Stimulated activated naive CD8-positive, alpha-beta T cell treated with anti-CD3 and anti-CD28 coated beads, Interleukin-15, amount 100 ng/mL, for 72 hours (primary cell): ENCODE measurements around the gene DUS3L.
"Not testable (repeated sequence)": the region's sequence is repeated elsewhere in the genome, so short reads cannot be mapped to it uniquely, and the experiment has no call there.

Experiments
- ATAC-seq: fragments of 150-1000 bp; cut with Tn5 transposase; 2 replicates; pipeline ENCODE4 v1.10.0; 2021; ENCODE audit warnings: mild to moderate bottlenecking, moderate library complexity
- DNase-seq, 2 donors: peaks; one replicate each; pipeline ENCODE4 v3.0.0; 2021 to 2022
- H3K27ac Mint-ChIP-seq, 2 donors: one replicate each; pipeline ENCODE4 v1.8.0; 2022; ENCODE audit warnings: mild to moderate bottlenecking in 2 of 2, mixed read lengths in 2 of 2, moderate library complexity in 2 of 2
- H3K27me3 Mint-ChIP-seq: one replicate; pipeline ENCODE4 v1.8.0; 2022; ENCODE audit warnings: mixed read lengths
- H3K4me1 Mint-ChIP-seq: one replicate; pipeline ENCODE4 v1.8.0; 2022; ENCODE audit warnings: mild to moderate bottlenecking, mixed read lengths
- H3K4me3 Mint-ChIP-seq, 2 donors: one replicate each; pipeline ENCODE4 v1.8.0; 2022; ENCODE audit warnings: mild to moderate bottlenecking in 2 of 2, mixed read lengths in 2 of 2, moderate library complexity in 1 of 2
- H3K9me3 Mint-ChIP-seq, 2 donors: one replicate each; pipeline ENCODE4 v1.8.0; 2022; ENCODE audit warnings: mixed read lengths in 2 of 2

The DUS3L gene

DNA sequence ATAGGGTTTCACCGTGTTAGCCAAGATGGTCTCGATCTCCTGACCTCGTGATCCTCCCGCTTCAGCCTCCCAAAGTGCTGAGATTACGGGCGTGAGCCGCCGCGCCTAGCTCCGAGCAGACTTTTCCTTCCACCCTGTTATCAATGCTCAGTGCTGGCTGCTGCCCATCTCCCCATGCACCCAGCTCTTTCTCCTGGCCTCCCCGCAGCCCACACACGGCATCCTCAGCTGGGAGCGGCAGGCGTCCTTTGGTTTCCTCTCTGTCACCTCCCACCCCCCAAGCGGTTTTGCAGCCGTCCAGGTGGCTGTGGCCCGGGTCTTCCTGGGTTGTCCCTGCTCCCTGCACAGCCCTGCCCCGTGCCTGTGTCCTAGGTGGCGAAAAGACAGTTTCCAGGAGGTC lies 18.5 kb downstream of the DUS3L start:
- peaks cover 4% of the 10 kb centered on the region for H3K4me1 Mint-ChIP-seq
- DNase-seq (no peak), ATAC-seq (no peak)
- no peak overlapping the region for H3K27ac Mint-ChIP-seq
- H3K9me3 Mint-ChIP-seq, result no peaks in the 10 kb centered on the region
- H3K27me3 Mint-ChIP-seq, result peaks cover 10% of the 10 kb centered on the region
- no peak overlapping the region for H3K4me3 Mint-ChIP-seq

DNA sequence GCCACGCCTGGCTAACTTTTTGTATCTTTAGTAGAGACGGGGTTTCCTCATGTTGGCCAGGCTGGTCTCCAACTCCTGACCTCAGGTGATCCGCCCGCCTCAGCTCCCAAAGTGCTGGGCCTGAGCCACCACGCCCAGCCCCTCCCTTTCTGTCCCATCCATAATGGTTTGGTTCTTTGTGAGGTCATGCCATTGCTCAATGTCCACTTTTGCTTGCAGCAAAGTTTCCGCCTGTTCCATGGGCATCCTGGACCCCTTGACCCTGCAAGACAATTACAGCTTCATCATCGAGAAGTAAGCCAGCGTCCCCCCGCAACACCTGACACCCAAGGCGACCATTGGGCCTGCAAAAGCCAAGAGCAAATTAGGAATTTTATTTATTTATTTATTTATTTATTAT lies 23.0 kb downstream of the DUS3L start:
- Mint-ChIP-seq H3K4me3 (no peak overlapping the region), H3K9me3 (peaks cover under 1 to 2% of the 10 kb centered on the region in 2 donors), H3K27ac (no peak overlapping the region), H3K27me3 (peaks cover 9% of the 10 kb centered on the region), H3K4me1 (peaks cover 4% of the 10 kb centered on the region)
- DNase-seq, result no peak
- ATAC-seq, result no peak

DNA sequence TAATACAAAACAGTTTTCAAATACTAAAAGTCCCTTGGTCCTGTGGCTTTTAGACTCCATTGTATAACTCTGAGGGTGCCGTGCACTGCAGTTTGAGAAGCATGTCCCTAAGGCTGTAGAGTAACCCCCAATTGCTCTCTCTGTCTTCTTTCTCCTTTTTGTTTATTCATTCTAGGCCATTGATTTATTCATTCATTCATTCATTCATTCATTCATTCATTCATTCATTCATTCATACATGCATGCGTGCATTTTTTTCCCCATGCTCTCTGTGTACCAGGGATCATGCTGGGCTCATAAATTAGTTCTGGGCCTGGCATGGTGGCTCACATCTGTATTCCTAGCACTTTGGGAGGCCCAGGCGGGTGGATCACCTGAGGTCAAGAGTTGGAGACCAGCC lies 25.7 kb downstream of the DUS3L start:
- DNase-seq (no peak), ATAC-seq (no peak)
- Mint-ChIP-seq H3K27me3 (no peaks in the 10 kb centered on the region), H3K4me1 (no peaks in the 10 kb centered on the region), H3K27ac (no peak overlapping the region), H3K9me3 (peaks cover 9 to 10% of the 10 kb centered on the region in 2 donors), H3K4me3 (no peak overlapping the region)

DNA sequence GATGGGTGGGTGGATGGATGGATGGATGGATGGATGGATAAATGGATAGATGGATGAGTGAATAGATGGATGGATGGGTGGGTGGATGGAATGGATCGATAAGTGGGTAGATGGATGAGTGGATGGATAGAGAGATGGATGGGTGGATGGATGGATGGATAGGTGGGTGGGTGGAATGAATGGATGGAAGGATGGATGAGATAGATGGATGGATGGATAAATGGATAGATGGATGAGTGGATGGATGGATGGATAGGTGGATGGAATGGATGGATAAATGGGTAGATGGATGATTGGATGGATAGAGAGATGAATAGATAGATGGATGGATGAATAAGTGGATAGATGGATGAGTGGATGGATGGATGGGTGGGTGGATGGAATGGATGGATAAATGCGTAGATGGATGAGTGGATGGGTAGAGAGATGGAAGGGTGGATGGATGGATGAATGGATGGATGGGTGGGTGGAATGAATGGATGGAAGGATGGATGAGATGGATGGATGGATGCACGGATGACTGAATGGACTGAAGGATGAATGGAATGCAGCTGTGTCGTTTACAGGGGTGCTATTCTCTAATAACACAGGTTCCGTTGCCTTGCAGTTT lies 28.2 kb downstream of the DUS3L start:
- Mint-ChIP-seq H3K27ac (no peak overlapping the region), H3K4me3 (no peak overlapping the region), H3K4me1 (no peaks in the 10 kb centered on the region), H3K27me3 (no peaks in the 10 kb centered on the region), H3K9me3 (peaks cover 9 to 10% of the 10 kb centered on the region in 2 donors)
- DNase-seq, result no peak
- ATAC-seq, result no peak

DNA sequence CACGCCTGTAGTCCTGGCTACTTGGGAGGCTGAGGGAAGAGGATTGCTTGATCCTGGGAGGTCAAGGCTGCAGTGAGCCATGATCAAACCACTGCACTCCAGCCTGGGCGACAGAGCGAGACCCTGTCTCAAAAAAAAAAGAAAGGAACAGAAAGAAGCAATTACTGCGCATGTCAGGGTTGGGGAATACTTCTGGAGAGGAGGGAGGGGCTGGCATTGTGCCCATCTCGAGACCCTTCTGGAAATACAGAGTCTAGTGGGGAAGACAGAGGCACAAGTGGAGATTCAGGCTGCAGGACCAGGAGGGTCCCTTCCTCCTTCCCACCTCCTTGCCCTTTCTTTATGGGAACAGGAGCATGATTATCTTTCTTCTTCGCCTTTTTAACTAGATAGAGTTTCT lies 37.2 kb downstream of the DUS3L start:
- Mint-ChIP-seq H3K27me3 (peaks cover 7% of the 10 kb centered on the region), H3K9me3 (no peaks in the 10 kb centered on the region), H3K27ac (no peak overlapping the region), H3K4me3 (no peak overlapping the region), H3K4me1 (no peaks in the 10 kb centered on the region)
- no peak for ATAC-seq
- DNase-seq, result no peak

DNA sequence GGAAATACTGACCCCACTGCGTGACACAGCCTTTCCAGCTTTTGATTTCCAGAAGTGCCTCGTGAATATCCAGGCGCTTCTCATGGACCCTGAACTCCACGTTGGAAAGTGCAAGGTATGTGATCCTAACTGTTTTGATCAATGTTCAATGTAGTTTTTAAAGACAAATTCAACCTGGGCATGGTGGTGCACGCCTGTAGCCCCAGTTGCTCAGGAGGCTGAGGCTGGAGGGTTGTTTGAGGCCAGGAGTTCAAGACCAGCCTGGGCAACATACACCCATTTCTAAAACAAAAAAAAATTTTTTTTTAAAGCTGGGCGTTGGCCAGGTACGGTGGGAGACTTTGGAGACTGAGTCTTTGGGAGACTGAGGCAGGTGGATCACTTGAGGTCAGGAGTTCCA lies 39.3 kb downstream of the DUS3L start:
- no peak for DNase-seq
- Mint-ChIP-seq H3K4me1 (no peaks in the 10 kb centered on the region), H3K9me3 (no peaks in the 10 kb centered on the region), H3K4me3 (no peak overlapping the region), H3K27me3 (peaks cover 12% of the 10 kb centered on the region), H3K27ac (no peak overlapping the region)
- no peak for ATAC-seq

DNA sequence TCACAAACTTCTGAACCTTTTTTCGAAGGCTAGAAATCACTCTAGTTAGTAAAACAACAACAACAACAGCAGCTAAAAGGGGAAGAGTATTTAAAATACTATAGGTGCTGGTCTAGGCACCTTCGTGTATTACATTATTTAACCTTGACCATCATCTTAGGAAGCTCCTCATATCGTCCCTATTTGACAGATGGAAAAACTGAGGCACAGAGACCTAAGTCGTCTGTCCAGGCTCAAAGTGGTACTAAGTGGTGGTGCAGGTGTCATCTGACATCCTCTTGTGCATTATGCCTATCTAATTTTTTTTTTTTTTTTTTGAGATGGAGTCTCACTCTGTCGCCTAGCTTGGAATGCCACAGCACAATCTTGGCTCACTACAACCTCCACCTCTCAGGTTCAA lies 41.5 kb downstream of the DUS3L start:
- DNase-seq (no peak), ATAC-seq (no peak)
- no peak overlapping the region for H3K27ac Mint-ChIP-seq
- H3K4me1 Mint-ChIP-seq, result no peaks in the 10 kb centered on the region
- no peak overlapping the region for H3K4me3 Mint-ChIP-seq
- H3K27me3 Mint-ChIP-seq, result peaks cover 10% of the 10 kb centered on the region
- H3K9me3 Mint-ChIP-seq, result no peaks in the 10 kb centered on the region

DNA sequence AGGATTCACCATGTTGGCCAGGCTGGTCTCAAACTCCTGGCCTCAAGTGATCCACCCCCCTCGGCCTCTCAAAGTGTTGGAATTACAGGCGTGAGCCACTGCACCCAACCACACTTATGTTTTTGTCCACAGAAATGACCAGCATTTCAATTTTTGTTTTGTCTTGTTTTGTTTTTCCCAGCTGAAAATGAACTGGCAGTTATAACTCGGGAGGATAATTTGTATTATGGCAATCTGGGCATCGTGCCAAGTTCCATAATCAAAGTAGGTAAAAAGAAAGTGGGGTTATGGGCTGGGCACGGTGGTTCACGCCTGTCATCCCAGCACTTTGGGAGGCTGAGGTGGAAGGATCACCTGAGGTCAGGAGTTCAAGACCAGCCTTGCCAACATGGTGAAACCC lies 42.0 kb downstream of the DUS3L start:
- H3K4me1 Mint-ChIP-seq, ATAC-seq, DNase-seq, H3K27me3 Mint-ChIP-seq, H3K9me3 Mint-ChIP-seq, H3K4me3 Mint-ChIP-seq, H3K27ac Mint-ChIP-seq: not testable (repeated sequence)

DNA sequence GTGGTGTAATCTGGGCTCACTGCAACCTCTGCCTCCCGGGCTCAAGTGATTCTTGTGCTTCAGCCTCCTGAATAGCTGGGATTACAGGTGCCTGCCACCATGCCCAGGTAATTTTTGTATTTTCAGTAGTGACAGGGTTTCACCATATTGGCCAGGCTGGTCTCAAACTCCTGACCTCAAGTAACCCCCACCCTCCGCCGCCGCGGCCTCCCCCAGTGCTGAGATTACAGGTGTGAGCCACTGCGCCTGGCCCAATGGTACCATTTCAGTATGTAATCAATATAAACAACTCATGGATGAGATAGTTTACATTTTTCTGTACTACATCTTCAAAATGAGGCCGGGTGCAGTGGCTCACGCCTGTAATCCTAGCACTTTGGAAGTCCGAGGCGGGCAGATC lies 46.0 kb downstream of the DUS3L start:
- not testable (repeated sequence) for H3K27me3 Mint-ChIP-seq, DNase-seq, H3K9me3 Mint-ChIP-seq, H3K4me3 Mint-ChIP-seq, H3K27ac Mint-ChIP-seq, ATAC-seq, H3K4me1 Mint-ChIP-seq

DNA sequence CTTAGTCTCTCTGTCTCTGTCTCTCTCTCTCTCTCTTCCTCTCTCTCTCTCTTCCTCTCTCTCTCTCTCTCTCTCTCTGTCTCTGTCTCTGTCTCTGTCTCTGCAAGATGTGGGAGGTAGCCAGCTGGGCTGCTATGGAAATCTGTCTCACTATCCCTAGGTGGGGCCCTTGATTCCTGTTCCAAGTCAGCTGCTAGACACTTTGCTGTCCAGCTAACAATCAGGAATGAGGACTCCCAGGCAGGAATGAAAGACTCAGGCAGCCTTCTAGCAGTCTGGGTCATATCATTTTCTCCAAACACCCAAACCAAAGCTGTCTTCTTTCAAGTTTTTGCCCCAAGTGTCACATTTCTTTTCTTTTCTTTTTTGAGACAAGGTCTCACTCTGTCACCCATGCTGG lies 47.3 kb downstream of the DUS3L start:
- Mint-ChIP-seq H3K27ac (no peak overlapping the region), H3K4me3 (no peak overlapping the region), H3K4me1 (no peaks in the 10 kb centered on the region), H3K27me3 (peaks cover 8% of the 10 kb centered on the region), H3K9me3 (no peaks in the 10 kb centered on the region)
- DNase-seq (no peak), ATAC-seq (no peak)

DNA sequence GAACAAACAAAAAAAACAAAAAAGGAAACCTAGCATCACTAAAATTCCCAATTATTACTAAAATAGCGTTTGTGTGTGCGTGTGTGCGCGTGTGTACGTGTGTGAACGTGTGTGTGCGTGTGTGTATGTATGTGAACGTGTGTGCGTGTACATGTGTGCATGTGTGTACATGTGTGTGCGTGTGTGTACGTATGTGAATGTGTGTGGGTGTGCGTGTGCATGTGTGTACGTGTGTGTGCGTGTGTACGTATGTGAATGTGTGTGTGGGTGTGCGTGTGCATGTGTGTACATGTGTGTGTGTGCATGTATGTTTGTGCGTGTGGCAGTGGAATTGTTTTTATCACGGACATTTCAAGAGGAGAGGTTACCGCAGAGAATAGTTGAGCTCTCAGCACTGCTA lies 48.9 kb downstream of the DUS3L start:
- ATAC-seq (no peak), DNase-seq (no peak)
- Mint-ChIP-seq H3K9me3 (no peaks in the 10 kb centered on the region), H3K4me1 (no peaks in the 10 kb centered on the region), H3K4me3 (no peak overlapping the region), H3K27ac (no peak overlapping the region), H3K27me3 (peaks cover 6% of the 10 kb centered on the region)

DNA sequence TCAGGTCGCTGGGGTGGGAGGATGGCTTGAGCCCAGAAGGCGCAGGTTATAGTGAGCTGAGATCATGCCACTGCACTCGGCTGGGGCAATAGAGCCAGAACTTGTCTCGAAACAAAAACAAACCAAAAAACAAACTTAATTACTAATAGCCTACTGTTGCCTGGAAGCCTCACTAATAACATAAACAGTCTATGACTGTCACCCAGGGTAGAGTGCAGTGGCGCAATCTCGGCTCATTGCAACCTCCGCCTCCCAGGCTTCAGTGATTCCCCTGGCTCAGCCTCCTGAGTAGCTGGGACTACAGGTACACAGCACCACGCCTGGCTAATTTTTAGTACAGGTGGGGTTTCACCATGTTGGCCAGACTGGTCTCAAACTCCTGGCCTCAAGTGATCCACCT lies 52.5 kb downstream of the DUS3L start:
- ATAC-seq, result no peak
- no peak overlapping the region for H3K4me3 Mint-ChIP-seq
- H3K27me3 Mint-ChIP-seq, result no peaks in the 10 kb centered on the region
- H3K27ac Mint-ChIP-seq, result no peak overlapping the region
- no peaks in the 10 kb centered on the region for H3K9me3 Mint-ChIP-seq
- no peak for DNase-seq
- no peaks in the 10 kb centered on the region for H3K4me1 Mint-ChIP-seq
